M059J (cell line): ENCODE measurements around the gene CLPX. TPM values are rescaled to one million over a fixed set of nuclear protein-coding genes. Genes with fewer than 3 reads are reported as not detected.
"Not testable (repeated sequence)": the region's sequence is repeated elsewhere in the genome, so short reads cannot be mapped to it uniquely, and the experiment has no call there.

ENCODE experiments used
- DNase-seq: peaks from one replicate; pipeline ENCODE4 v3.0.0-alpha.2; 2012; ENCODE audit warnings: low read depth
- total RNA-seq: library from RNA; depleted of rRNA; stranded (reverse); fragments of >200 nt; shearing (Covaris generic); gene quantifications from 2 replicates; pipeline ENCODE4 v1.2.3, GENCODE V29; 2014

CLPX gene
- total RNA-seq, 1 experiment from 2014 or later: 27.7 TPM

- DNase-seq: no peak
These were observed 12.6 kb downstream of the CLPX start for GRCh38 chr15:65172531-65172930.

DNA sequence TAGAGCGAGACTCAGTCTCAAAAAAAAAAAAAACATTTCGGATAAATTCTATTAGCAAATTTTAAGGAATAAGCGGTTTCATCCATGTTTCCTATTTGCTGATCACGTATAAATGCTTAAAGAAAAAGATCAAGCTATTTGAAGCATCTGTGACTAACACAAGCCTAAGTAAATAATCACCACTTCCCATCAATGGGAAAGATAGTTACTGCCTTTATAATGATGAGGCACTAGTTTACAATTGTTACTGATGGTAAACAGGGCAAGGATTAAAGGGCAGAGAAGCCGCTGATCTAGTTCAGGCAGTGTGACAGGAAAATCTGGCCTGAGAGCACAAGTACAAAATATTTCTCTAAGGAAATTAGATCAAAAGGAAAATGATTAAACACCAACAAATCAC is 13.7 kb downstream of the CLPX start:
- no peak for DNase-seq

- no peak for DNase-seq
These were observed 19.3 kb downstream of the CLPX start for GRCh38 chr15:65165875-65166274.

DNA sequence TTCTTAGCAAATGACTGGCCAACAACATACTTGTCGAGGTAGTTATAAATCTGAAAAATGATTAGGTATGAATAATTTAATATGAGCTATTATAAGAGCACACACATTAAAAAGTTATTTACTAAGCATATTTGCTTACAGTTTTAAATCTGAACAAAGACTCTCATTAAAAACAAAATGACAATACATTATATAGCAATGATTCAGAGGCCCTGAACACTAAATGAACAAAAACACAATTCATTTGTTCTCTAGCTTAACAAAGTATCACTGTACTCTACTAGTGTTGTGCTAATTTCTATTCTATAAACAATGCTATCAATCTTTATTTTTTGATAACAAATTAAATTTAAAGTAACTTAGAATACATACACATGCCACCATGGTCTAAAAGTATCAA is 21.0 kb downstream of the CLPX start:
- DNase-seq: no peak

GRCh38 chr15:65163041-65163440 is 22.1 kb downstream of the CLPX start:
- DNase-seq: no peak

DNA sequence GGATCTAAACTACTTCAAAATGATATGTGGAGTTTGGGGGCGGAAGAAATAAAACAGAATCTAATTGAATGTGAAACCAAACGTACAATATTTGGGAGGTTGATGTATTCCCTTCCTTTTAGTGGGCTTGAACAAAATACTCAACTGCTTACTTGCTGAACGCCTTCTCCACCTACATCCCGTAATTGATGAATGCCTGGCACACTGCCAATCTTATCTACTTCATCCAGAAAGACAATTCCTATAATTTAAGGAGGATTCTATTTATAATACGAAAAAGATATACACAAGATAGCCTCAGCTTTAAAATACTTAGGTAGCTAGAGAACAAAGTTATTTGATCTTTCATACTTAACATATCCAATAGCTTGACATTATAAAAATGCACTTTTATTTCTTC is 28.4 kb downstream of the CLPX start:
- no peak for DNase-seq

DNA sequence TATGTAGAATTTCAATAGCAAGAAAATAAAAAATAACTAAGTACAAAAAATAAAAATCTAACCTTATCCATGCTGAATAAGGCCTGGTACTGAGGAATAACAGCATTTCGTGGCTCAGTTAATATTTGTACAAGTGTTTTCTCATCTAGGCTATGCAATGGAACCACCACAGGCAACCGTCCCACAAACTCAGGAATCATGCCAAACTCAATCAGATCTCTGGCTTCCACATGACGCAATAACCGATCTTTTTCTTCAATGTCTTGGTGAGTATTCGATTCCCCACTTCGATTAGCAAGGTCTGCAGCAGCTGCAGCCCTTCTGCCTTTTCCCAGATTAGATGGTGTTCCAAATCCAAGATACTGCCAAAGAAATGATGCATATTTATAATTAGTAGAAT is 30.4 kb downstream of the CLPX start:
- no peak for DNase-seq

GRCh38 chr15:65147902-65148301 is 37.2 kb downstream of the CLPX start:
- DNase-seq: no peak

- DNase-seq: no peak
These were observed 38.7 kb downstream of the CLPX start for GRCh38 chr15:65146438-65146837.

- DNase-seq: not testable (repeated sequence)
These were observed 46.5 kb downstream of the CLPX start for GRCh38 chr15:65138631-65139030.

GRCh38 chr15:65137893-65138292 is 47.2 kb downstream of the CLPX start:
- not testable (repeated sequence) for DNase-seq

GRCh38 chr15:65137089-65137488 is 48.1 kb downstream of the CLPX start:
- DNase-seq: not testable (repeated sequence)

- DNase-seq: no peak
These were observed 50.6 kb downstream of the CLPX start for GRCh38 chr15:65134538-65134937.

DNA sequence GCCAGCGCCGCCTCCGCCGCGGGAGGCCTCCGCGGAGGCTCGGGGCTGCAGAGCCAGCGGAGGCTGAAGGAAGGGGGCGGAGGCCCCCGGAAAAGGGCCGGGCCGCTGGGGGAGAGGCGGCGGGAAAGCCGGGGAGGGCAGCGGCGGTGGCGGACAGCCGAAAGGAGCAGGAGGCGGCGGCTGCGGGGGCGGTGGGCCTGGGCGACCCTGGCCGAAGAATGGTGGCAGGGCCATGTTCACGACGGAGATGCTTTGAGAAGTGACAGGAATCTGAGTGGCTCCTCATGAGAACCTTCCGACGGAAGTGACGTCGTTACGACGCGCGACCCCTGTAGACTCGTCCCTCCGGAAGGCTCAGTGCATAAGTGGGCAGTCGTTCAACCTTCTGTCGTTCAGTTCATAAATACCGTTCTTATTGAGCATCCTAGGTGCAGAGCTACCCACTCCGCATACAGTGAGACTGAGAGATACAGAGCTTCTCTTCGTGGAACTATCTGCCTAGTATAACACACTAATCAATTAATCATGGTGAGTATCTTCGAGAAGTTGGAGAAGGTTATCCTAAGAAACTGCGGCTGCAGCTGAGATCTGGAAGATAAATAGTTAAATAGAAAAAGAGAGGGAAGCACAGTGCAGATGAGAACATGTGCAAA is 51.5 kb downstream of the CLPX start, which contains the start of gene PDCD7:
Gene PDCD7, minus strand, starts transcription at position 261 of the 653 bp plus-strand sequence. Its CDS starts 27 bp downstream, at position 234.
- DNase-seq: peak; percentile 88

GRCh38 chr15:65132878-65133547 is 52.1 kb downstream of the CLPX start:
- DNase-seq: peak; percentile 46

GRCh38 chr15:65130941-65131340 is 54.2 kb downstream of the CLPX start:
- DNase-seq: no peak

DNA sequence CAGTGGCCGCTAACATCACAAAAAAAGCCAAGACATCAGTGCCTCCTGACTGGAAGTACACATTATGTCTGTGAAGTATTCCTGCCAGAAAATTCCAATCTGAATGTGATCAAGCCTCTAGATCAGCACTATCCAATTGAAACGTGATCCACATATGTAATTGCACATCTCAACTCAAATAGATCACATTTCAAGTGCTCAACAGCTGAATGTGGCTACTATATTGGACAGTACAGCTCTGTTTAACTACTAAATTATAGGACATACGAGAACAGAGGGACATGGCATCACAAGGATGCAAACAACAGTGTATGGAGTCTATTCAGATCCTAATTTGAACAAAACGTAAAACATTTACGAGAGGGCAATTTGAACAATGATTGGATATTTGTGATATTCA is 69.6 kb downstream of the CLPX start:
- no peak for DNase-seq

- no peak for DNase-seq
These were observed 70.1 kb downstream of the CLPX start, which contains the start of gene UBAP1L for GRCh38 chr15:65115086-65115485. Gene UBAP1L, minus strand, starts transcription at chr15:65115200. Its CDS starts 8,985 bp downstream, at chr15:65106215.

DNA sequence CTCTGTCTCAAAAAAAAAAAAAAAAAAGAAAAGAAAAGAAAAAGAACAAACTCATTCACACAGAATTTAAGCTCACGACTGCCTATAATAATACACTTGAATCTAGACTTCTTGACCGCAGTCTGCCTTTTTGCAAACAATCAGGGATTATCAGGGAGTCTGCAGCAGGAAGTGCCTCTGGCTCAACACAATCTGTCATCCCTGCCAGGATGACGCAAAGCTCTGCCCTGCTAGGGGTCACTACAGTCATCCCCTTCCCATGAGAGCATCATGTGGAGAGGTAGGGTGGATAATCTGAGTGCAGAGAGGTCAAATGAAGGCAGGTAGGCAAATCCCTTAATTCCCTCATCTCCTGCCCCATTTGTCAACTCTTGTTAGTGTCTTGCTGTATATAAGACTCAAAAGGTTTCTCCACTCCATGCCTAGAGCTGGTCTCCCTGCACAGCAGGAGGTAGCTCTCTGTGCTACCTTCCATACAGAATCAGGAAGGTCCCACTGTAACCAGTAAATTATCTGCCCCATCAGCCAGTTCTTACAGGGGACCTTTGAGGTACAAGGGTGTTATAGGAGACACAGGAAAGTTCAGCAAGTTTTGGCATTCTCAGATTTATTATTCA is 74.4 kb downstream of the CLPX start:
- DNase-seq: peak; percentile 48

DNA sequence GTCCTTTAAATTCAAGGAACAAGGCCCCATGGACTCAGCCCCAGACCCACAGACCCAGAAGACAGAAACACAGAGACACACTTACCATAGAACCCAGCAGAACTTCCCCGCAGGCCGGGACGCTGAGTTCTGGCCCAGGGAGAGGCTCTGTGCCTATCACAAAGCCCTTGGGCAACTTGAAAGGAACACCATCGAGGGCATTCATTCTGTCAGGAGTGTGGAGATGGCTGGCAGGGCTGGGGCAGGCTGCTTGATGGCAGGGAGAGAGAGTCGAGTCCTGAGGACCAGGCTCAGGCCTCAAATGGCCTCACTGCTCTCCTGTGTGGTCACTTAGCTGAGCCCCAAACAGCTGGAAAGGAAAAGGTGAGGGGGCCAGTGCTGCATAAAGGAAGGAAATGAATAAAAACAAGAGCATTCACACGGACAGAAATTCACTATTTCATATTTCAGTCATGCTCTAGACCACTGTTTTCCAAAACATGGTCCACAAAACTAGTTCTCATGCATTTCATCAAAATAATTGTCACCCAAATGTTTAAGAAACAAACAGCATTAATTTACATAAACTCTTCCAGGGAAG is 79.0 kb downstream of the CLPX start:
- no peak for DNase-seq

DNA sequence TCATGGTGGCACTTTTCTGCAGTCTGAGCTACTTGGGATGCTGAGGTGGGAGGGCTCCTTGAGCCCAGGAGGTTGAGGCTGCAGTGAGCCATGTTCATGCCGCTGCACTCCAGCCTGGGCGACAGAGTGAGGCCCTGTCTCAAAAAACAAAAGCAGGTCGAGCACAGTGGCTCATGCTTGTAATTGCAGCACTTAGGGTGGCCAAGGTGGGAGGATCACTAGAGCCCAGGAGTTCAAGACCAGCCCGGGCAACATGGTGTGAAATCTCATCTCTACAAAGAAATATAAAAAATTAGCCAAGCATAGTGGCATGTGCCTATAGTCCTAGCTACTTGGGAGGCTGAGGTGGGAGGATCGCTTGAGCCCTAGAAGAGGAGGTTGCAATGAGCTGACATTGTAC is 80.1 kb downstream of the CLPX start:
- no peak for DNase-seq

DNA sequence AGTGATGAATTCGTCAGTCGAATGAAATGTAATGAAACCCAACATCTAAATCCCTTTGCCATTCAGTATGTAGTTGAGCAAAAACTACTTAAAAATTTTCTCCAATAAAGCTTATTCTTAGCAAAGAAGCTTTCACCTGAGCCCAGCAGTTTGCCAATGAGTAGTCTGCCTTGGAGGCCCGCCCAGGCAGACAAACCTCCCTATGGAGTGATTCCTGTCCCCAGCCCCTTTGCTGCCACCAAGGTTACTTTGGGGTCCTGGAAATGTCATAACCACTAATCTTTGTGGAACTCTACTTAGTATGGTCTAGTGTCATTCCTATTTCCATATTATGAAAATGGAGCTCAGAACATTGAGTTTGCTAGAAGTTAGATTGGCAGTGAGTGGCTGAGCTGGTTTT is 82.2 kb downstream of the CLPX start:
- DNase-seq: no peak
